Progenitor cell of endocrine pancreas (in vitro differentiated cells): ENCODE measurements around the gene C19orf81. TPM values are rescaled to one million over a fixed set of nuclear protein-coding genes. Genes with fewer than 3 reads are reported as not detected.

Experiments used
- DNase-seq: peaks from one replicate; pipeline ENCODE4 v3.0.0; 2021; ENCODE audit warnings: low spot score; ENCODE audit not compliant: unreplicated experiment
- H3K27ac Mint-ChIP-seq: 2 replicates; pipeline ENCODE4 v1.8.0; 2021; ENCODE audit warnings: mild to moderate bottlenecking, moderate library complexity, mixed read lengths
- H3K27me3 Mint-ChIP-seq: 2 replicates; pipeline ENCODE4 v1.8.0; 2021; ENCODE audit warnings: mixed read lengths
- H3K36me3 Mint-ChIP-seq: 2 replicates; pipeline ENCODE4 v1.8.0; 2022; ENCODE audit warnings: mixed read lengths; ENCODE audit not compliant: insufficient read depth
- H3K4me1 Mint-ChIP-seq: 2 replicates; pipeline ENCODE4 v1.8.0; 2021; ENCODE audit warnings: low read depth, mixed read lengths
- H3K4me3 Mint-ChIP-seq: 2 replicates; pipeline ENCODE4 v1.8.0; 2021; ENCODE audit warnings: low read depth, mild to moderate bottlenecking, moderate library complexity, mixed read lengths
- H3K9me3 Mint-ChIP-seq: 2 replicates; pipeline ENCODE4 v1.8.0; 2021; ENCODE audit warnings: low read depth, mixed read lengths
- CTCF ChIP-seq: fragments of 200-600 bp; sonication (generic); IDR thresholded peaks from one replicate; pipeline ENCODE4 v1.5.0; 2021; ENCODE audit warnings: antibody characterized with exemption, mild to moderate bottlenecking; ENCODE audit not compliant: unreplicated experiment
- total RNA-seq: library from RNA; stranded (reverse); gene quantifications from 2 replicates; pipeline ENCODE4 v1.2.1, GENCODE V29; 2021

The C19orf81 gene
- total RNA-seq, 1 donor from 2014 or later: 8.6 TPM

- TF ChIP-seq CTCF: no peak
Observed at GRCh38 chr19:50651174-50651573, 1.9 kb downstream of the C19orf81 start.

DNA sequence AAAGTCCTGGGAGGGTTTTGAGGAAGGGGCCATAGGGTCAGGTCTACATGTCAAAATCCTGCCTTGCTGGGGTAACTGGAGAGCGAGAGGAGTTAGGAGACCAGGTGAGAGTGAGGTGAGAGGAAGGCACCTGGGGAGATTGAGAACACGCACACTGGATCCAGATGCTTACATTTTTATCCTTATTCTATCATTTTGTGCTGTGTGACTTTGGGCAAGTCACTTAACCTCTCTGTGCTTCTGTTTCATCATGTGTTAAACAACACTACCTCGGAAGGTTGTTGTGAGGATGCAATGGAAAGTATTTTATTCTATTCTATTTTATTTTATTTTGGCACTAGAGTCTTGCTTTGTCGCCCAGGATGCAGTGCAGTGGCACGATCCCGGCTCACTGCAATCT, 3.5 kb downstream of the C19orf81 start:
- TF ChIP-seq CTCF: no peak
- H3K4me3 Mint-ChIP-seq: no peak overlapping the region
- H3K9me3 Mint-ChIP-seq: peaks cover 5% of the 10 kb centered on the region
- peaks cover 5% of the 10 kb centered on the region for H3K4me1 Mint-ChIP-seq
- no peak for DNase-seq
- peak overlapping the region; percentile 80 for H3K27ac Mint-ChIP-seq
- no peaks in the 10 kb centered on the region for H3K36me3 Mint-ChIP-seq
- peaks cover 46% of the 10 kb centered on the region for H3K27me3 Mint-ChIP-seq

More at GRCh38 chr19:50651174-50651573, 1.9 kb downstream of the C19orf81 start:
- no peak for DNase-seq
- Mint-ChIP-seq H3K4me1 (no peaks in the 10 kb centered on the region), H3K27ac (peak overlapping the region; percentile 21), H3K9me3 (peaks cover 5% of the 10 kb centered on the region), H3K36me3 (no peaks in the 10 kb centered on the region), H3K4me3 (no peak overlapping the region), H3K27me3 (peaks cover 39% of the 10 kb centered on the region)

- Mint-ChIP-seq H3K4me1 (peaks cover 10% of the 10 kb centered on the region), H3K4me3 (peak overlapping the region; percentile 14), H3K27me3 (peaks cover 42% of the 10 kb centered on the region)
Observed at GRCh38 chr19:50654882-50655281, 5.6 kb downstream of the C19orf81 start.

GRCh38 chr19:50657222-50657669, 8.0 kb downstream of the C19orf81 start:
- peaks cover 5% of the 10 kb centered on the region for H3K9me3 Mint-ChIP-seq
- peak overlapping the region; percentile 85 for H3K4me3 Mint-ChIP-seq
- no peak for DNase-seq
- H3K27me3 Mint-ChIP-seq: peaks cover 53% of the 10 kb centered on the region
- H3K27ac Mint-ChIP-seq: peak overlapping the region; percentile 84
- peaks cover 10% of the 10 kb centered on the region for H3K4me1 Mint-ChIP-seq
- TF ChIP-seq CTCF: no peak
- no peaks in the 10 kb centered on the region for H3K36me3 Mint-ChIP-seq

More at GRCh38 chr19:50654882-50655281, 5.6 kb downstream of the C19orf81 start:
- no peaks in the 10 kb centered on the region for H3K36me3 Mint-ChIP-seq
- no peak overlapping the region for H3K27ac Mint-ChIP-seq
- H3K9me3 Mint-ChIP-seq: peaks cover 5% of the 10 kb centered on the region
- TF ChIP-seq CTCF: no peak
- no peak for DNase-seq

DNA sequence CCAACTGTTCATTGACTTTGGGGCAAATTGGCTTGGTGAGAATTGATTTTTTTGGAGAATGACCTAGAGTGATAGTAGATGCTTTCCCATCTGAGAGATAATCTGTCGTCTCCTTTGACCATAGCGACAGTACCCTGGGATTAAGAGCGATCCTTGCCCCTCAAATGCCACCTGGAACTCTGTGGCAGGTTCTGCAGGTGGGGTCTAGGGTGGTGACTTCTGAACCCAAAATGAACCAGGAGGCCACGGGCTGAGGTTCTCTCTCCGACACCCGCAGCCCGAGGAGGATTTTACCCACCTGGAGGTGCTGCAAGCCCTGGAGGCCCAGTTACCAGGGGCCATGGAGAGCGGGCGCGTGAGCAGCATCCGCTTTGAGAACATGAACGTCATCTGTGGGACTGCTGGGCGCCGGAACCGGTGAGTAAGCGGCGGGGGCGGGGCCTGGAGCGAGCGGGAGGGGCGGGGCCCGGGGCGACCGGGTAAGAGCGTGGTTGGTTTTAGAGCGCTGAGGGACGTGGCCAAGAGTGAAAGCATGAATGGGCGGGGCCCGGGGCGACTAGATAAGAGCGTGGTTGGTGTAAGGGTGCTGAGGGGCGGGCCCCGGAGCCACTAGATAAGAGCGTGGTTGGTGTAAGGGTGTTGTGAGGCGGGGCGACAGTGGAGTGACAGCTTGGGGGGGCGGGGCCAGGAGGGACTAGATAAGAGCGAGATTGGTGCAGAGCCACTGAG, 8.6 kb downstream of the C19orf81 start:
- no peak for TF ChIP-seq CTCF
- Mint-ChIP-seq H3K36me3 (no peaks in the 10 kb centered on the region), H3K27me3 (peaks cover 51% of the 10 kb centered on the region), H3K4me1 (peaks cover 10% of the 10 kb centered on the region), H3K27ac (peak overlapping the region; percentile 99), H3K9me3 (peaks cover 5% of the 10 kb centered on the region), H3K4me3 (peak overlapping the region; percentile 85)
- peak; percentile 85 for DNase-seq
